Measurements from ENCODE around the gene USP34. TPM values are rescaled to one million over a fixed set of nuclear protein-coding genes. Genes with fewer than 3 reads are reported as not detected.
"Not testable (repeated sequence)": the region's sequence is repeated elsewhere in the genome, so short reads cannot be mapped to it uniquely, and the experiment has no call there.

USP34 gene
- total RNA-seq, 2 experiments from 2014 or later, result 59.4 to 64.2 TPM

DNA sequence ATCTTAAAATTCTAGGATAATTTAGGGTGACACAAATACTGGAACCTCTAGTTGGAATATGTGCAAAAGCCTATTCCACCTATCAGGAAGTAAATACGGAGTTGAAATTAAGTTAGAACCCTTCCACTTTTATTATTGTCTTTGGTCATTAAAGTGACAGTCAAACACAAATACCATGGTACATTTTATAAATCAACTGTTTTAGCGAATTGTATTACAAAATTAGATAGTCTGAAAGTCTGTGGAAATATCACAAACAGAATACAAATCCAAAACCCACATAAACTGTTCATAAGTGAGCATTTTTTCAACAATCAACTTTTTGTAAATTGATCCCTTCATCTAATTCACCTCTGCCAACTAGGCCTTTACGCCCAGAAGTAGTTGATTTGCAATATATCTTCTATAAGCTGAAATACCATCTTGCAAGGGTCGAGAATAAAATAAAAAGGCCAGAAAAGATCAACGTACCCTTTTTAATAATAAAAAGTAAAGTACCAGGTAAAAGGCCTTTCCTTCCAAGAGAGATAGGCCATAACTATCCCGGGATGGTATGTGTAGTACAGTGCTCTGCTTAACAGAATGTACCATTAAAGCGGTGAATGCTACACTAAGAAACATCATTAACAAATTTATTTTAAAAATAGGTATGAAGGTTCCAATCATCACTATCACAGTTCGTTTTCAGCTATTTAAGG is 1.3 kb downstream of the USP34 start:
- H3K4me1 Mint-ChIP-seq, result peaks cover 27% of the 10 kb centered on the region
- H3K9me3 Mint-ChIP-seq, result no peaks in the 10 kb centered on the region
- H3K27me3 Mint-ChIP-seq, result no peaks in the 10 kb centered on the region
- DNase-seq, result no peak
- peak overlapping the region; percentile 93 for H3K4me3 Mint-ChIP-seq
- peaks cover 22% of the 10 kb centered on the region for H3K36me3 Mint-ChIP-seq
- H3K27ac Mint-ChIP-seq, result peak overlapping the region; percentile 96

DNA sequence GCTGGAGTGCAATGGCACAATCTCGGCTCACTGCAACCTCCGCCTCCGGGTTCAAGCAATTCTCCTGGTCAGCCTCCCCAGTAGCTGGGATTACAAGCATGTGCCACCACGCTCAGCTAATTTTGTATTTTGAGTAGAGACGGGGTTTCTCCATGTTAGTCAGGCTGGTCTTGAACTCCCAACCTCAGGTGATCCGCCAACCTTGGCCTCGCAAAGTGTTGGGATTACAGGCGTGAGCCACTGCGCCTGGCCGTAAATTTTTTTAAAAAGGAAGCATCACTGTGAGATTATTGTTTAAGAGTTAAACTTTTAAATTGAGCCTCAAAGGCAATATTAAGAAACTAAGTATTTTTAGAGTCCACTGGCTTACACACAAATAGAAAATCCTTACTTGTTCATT is 2.7 kb downstream of the USP34 start:
- peaks cover 38% of the 10 kb centered on the region for H3K4me1 Mint-ChIP-seq

DNA sequence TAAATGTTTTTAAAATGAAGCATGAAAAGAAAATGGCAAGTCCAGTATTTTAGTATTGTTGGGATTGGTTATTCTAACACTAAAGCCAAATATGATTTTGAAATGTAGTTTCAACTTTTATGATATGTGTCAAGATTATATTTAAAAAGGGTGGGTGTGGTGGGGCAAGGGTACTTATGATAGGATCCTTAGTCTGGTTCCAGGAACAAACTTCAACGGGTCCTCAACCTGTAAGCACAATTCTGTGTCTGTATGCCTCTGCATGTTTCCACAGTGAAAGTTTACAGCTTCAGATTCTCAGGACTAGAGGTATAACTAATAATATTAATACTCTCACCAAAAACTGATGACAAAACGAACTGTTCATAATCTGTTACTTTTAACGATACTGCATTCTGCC is 5.8 kb downstream of the USP34 start:
- no peak overlapping the region for H3K27ac Mint-ChIP-seq
- H3K4me1 Mint-ChIP-seq, result peaks cover 49% of the 10 kb centered on the region

More for the DNA sequence above, 2.7 kb downstream of the USP34 start:
- not testable (repeated sequence) for H3K9me3 Mint-ChIP-seq, H3K4me3 Mint-ChIP-seq, H3K27ac Mint-ChIP-seq, H3K27me3 Mint-ChIP-seq, DNase-seq
- peaks cover 16% of the 10 kb centered on the region for H3K36me3 Mint-ChIP-seq

DNA sequence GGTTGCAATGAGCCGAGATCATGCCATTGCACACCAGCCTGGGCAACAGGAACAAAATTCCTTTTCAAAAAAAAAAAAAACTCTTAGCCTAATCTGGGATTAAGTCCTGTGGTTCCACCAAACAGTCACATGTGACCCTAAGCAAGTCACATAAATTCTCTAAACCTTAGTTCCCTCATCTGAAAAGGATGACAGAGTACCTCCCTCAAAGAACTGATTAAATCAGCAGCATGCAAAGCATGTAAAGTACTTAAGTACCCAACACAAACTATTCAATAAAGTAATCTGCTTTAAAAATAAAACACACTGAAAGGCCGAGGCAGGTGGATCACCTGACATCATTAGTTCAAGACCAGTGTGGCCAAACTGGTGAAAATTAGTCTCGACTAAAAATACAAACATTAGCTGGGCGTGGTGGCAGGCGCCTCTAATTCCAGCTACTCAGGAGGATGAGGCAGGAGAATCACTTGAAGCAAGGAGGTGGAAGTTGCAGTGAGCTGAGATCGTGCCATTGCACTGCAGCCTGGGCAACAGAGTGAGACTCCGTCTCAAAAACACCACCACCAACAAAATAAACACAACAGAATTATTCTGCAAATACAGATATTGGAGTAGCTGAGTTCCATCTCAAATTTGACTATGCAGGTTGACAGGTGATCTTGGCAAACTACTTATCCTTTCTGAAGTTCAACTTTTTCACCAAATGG is 7.0 kb downstream of the USP34 start:
- Mint-ChIP-seq H3K27me3 (no peaks in the 10 kb centered on the region), H3K27ac (no peak overlapping the region), H3K9me3 (no peaks in the 10 kb centered on the region), H3K36me3 (peaks cover 17% of the 10 kb centered on the region), H3K4me3 (no peak overlapping the region), H3K4me1 (peaks cover 49% of the 10 kb centered on the region)
- DNase-seq, result no peak

More for the DNA sequence above, 5.8 kb downstream of the USP34 start:
- Mint-ChIP-seq H3K36me3 (peaks cover 19% of the 10 kb centered on the region), H3K9me3 (no peaks in the 10 kb centered on the region), H3K27me3 (no peaks in the 10 kb centered on the region), H3K4me3 (no peak overlapping the region)
- DNase-seq, result no peak

DNA sequence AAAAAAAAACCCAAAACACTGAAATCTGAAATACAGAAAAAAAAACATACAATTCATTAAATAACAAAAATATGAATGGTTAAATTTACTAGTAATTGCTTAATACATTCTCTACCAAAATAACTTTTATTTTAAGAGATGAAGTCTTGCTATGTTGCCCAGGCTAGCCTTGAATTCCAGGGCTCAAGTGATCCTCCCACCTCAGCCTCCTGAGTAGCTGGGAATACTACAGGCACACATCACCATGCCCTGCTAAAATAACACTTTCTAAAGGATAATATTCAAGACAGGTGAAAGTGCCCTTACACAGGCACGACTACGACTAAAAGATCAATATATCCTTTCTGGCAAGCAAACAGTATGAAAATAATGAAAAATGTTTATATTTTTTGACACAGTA is 9.5 kb downstream of the USP34 start:
- Mint-ChIP-seq H3K36me3 (peaks cover 19% of the 10 kb centered on the region), H3K4me3 (no peak overlapping the region), H3K4me1 (peaks cover 57% of the 10 kb centered on the region), H3K27ac (no peak overlapping the region), H3K27me3 (no peaks in the 10 kb centered on the region), H3K9me3 (no peaks in the 10 kb centered on the region)
- no peak for DNase-seq

DNA sequence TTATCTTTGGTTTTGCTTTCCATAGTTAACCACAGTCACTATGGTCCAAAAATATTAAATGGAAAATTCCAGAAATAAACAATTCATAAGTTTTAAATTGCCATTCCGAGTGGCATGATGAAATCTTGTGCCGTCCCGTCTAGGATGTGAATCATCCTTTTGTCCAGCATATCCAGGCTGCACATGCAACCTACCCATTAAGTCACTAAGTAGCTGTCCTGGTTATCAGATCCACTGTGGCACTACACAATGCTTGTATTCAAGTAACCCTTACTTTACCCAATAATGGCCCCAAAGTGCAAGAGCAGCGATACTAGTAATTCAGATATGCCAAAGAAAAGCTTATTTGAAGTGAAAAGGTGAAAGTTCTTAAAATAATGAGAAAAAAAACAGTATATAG is 10.7 kb downstream of the USP34 start:
- Mint-ChIP-seq H3K4me3 (no peak overlapping the region), H3K27me3 (no peaks in the 10 kb centered on the region), H3K9me3 (no peaks in the 10 kb centered on the region), H3K27ac (peak overlapping the region; percentile 16), H3K36me3 (peaks cover 17% of the 10 kb centered on the region), H3K4me1 (peaks cover 61% of the 10 kb centered on the region)
- no peak for DNase-seq

DNA sequence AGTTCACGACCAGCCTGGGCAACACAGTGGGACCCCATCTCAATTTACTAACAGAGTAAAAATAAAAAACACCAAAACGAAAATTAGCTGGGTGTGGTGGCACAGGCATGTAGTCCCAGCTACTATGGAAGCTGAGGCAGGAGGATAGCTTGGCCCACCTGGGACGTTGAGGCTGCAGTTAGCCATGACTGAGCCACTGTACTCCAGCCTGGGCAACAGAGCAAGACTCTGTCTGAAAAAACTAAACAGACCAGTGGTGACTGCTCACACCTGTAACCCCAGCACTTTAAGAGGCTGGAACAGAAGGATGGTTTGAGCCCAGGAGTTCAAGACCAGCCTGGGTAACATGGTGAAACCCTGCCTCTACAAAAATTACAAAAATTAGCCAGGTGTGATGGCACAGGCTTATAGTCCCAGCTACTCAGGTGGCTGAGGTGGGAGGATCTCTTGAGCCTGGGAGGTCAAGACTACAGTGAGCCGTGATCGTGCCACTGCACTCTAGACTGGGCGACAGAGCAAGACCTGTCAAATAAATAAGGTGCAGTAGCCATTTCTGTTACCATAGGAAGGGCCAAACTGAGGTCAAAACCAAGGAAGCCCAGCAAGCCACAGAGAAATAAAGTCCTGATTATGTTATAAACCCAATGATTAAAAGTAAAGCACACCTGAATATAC is 14.0 kb downstream of the USP34 start:
- Mint-ChIP-seq H3K4me3 (no peak overlapping the region), H3K27me3 (no peaks in the 10 kb centered on the region)

DNA sequence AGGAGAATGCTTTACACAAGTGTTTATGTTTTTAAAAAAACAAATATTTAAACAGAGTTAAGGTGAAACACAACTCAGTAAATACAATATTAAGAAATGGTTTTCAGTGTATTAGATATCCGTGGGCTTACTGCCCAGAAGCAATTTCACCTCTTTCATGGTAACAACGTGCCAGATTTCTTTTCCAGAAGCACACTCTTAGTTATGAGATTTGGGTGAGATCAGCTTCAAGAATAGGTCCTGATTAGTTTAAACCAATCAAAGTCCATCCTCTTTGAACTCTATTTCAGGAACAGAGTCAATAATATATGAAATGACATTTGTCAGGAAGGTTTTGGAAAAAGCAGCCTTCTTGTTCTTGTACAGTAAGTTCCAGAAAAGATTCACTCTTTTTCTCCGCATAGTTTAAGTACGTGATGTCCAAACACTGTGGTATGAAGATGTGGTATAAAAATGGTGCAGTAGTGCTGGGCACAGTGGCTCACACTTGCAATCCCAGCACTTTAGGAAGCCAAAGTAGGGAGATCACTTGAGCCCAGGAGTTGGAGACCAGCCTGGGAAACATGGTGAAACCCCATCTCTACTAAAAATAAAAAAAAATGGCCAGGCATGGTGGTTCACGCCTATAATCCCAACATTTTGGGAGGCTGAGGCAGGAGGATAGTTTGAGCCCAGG is 14.7 kb downstream of the USP34 start:
- no peak overlapping the region for H3K27ac Mint-ChIP-seq
- peaks cover 28% of the 10 kb centered on the region for H3K36me3 Mint-ChIP-seq
- H3K4me1 Mint-ChIP-seq, result peaks cover 48% of the 10 kb centered on the region
- H3K9me3 Mint-ChIP-seq, result peaks cover 2% of the 10 kb centered on the region
- H3K4me3 Mint-ChIP-seq, result no peak overlapping the region
- DNase-seq, result no peak
- no peaks in the 10 kb centered on the region for H3K27me3 Mint-ChIP-seq

More for the DNA sequence above, 14.0 kb downstream of the USP34 start:
- H3K36me3 Mint-ChIP-seq, result peaks cover 24% of the 10 kb centered on the region
- no peak for DNase-seq
- H3K27ac Mint-ChIP-seq, result no peak overlapping the region
- H3K4me1 Mint-ChIP-seq, result peaks cover 51% of the 10 kb centered on the region
- no peaks in the 10 kb centered on the region for H3K9me3 Mint-ChIP-seq

DNA sequence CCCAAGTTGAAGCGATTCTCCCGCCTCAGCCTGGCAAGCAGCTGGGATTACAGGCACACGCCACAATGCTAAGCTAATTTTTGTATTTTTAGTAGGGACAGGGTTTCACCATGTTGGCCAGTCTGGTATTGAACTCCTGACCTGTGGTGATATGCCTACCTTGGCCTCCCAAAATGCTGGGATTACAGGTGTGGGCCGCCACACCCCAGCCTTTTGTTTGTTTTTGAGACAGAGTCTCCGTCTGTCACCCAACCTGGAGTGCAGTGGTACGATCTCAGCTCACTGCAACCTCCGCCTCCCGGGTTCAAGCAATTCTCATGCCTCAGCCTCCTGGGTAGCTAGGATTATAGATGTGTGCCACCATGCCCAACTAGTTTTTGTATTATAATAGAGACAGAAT is 15.9 kb downstream of the USP34 start:
- not testable (repeated sequence) for H3K27me3 Mint-ChIP-seq, DNase-seq, H3K4me3 Mint-ChIP-seq, H3K9me3 Mint-ChIP-seq, H3K27ac Mint-ChIP-seq
- Mint-ChIP-seq H3K36me3 (peaks cover 28% of the 10 kb centered on the region), H3K4me1 (peaks cover 42% of the 10 kb centered on the region)

DNA sequence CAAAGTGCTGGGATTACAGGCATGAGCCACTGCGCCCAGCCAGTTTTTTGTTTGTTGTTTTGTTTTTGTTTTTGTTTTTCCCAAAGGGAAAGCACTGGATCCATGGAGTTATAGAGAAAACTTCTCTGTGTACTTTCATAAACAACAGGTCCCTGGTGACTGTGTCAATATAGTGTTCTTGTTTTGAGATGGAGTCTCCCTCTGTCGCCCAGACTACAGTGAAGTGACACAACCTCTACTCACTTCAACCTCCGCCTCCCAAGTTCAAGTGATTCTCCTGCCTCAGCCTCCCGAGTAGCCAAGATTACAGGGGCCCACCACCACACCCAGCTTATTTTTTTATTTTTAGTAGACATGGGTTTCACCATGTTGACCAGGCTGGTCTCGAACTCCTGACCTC is 16.5 kb downstream of the USP34 start:
- Mint-ChIP-seq H3K9me3 (peaks cover 2% of the 10 kb centered on the region), H3K4me1 (peaks cover 43% of the 10 kb centered on the region), H3K27me3 (no peaks in the 10 kb centered on the region), H3K4me3 (no peak overlapping the region), H3K27ac (peak overlapping the region; percentile 8), H3K36me3 (peaks cover 25% of the 10 kb centered on the region)
- no peak for DNase-seq

DNA sequence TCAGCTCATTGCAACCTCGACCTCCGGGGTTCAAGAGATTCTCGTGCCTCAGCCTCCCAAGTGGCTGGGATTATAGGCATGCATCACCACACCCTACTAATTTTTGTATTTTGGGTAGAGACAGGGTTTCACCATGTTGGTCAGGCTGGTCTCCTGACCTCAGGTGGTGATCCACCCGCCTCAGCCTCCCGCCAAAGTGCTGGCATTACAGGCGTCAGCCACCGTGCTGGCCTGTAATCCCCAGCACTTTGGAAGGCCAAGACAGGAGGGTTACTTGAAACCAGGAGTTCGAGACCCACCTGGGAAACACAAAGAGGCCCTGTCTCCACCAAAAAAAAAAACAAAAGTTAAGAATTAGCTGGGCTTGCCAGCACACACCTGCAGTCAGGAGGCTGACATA is 18.5 kb downstream of the USP34 start:
- Mint-ChIP-seq H3K27ac (no peak overlapping the region), H3K4me1 (peaks cover 37% of the 10 kb centered on the region), H3K36me3 (peaks cover 31% of the 10 kb centered on the region), H3K27me3 (no peaks in the 10 kb centered on the region), H3K4me3 (no peak overlapping the region), H3K9me3 (peaks cover 2% of the 10 kb centered on the region)
- no peak for DNase-seq

DNA sequence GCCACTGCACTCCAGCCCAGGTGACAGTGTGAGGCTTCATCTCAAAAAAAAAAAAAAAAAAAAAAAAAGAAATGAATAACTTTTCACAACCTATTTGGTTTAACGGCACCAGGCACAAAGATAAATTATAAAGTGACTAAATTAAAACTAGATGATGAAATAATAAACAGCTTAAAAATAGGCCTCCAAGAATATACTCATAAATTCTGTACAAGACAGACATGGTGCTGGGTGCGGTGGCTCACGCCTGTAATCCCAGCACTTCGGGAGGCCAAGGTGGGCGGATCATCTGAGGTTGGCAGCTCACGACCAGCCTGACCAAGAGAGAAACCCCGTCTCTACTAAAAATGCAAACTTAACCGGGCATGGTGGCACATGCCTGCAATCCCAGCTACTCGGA is 19.7 kb downstream of the USP34 start:
- no peak for DNase-seq
- no peak overlapping the region for H3K27ac Mint-ChIP-seq
- peaks cover 31% of the 10 kb centered on the region for H3K36me3 Mint-ChIP-seq
- H3K9me3 Mint-ChIP-seq, result peaks cover 2% of the 10 kb centered on the region
- H3K4me3 Mint-ChIP-seq, result no peak overlapping the region
- H3K27me3 Mint-ChIP-seq, result no peaks in the 10 kb centered on the region
- H3K4me1 Mint-ChIP-seq, result peaks cover 34% of the 10 kb centered on the region

DNA sequence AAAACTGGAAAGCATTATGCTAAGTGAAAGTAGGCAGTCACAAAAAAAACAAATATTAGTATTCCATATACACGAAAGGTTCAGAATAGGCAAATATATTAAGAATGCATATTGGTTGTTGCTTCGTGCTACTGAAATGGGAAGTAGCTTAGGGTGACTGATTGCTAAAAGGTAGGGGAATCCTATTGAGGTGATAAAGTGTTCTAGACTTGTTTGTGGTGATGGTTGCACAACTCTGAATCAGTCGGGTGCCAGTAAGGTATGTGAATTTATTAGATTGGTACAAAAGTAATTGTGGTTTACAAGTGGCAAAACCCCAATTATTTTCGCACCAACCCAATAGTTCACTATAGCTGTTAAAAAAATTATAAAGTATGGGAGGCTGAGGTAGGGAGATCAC is 20.7 kb downstream of the USP34 start:
- peaks cover 29% of the 10 kb centered on the region for H3K4me1 Mint-ChIP-seq
- H3K9me3 Mint-ChIP-seq, result peaks cover 2% of the 10 kb centered on the region
- no peaks in the 10 kb centered on the region for H3K27me3 Mint-ChIP-seq
- no peak overlapping the region for H3K27ac Mint-ChIP-seq
- H3K4me3 Mint-ChIP-seq, result no peak overlapping the region
- DNase-seq, result no peak
- peaks cover 30% of the 10 kb centered on the region for H3K36me3 Mint-ChIP-seq

DNA sequence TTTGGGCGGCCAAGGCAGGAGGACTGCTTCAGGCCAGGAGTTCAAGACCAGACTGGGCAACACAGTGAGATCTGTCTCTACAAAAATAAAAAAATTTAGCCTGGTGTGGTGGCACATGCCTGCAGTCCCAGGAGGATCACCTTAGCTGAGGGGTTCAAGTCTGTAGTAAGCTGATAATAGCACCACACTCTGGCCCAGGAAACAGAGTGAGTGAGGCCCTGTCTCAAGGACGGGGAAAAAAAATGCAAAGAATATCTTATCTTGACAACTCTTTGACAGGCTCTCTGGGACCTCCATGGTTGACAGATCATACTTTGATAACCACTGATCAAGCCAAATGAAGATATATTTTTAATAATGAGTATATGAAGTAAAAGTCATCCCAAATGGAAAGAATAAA is 22.7 kb downstream of the USP34 start:
- DNase-seq, result no peak
- Mint-ChIP-seq H3K27me3 (no peaks in the 10 kb centered on the region), H3K9me3 (peaks cover 6% of the 10 kb centered on the region), H3K27ac (no peak overlapping the region), H3K4me3 (no peak overlapping the region), H3K36me3 (peaks cover 38% of the 10 kb centered on the region), H3K4me1 (peaks cover 35% of the 10 kb centered on the region)

DNA sequence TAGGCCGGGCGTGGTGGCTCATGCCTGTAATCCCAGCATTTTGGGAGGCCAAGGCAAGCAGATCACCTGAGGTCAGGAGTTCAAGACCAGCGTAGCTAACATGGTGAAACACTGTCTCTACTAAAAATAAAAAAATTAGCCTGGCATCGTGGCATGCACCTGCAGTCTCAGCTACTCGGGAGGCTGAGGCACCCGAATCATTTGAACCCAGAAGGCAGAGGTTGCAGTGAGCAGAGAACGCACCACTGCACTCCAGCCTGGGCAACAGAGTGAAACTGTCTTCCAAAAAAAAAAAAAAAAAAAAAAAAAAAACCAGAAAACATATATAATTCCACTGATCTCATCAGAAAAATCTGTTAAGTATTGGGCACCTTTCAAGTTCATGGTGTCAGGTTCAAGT is 23.9 kb downstream of the USP34 start:
- not testable (repeated sequence) for H3K27me3 Mint-ChIP-seq, H3K4me3 Mint-ChIP-seq, H3K9me3 Mint-ChIP-seq, H3K27ac Mint-ChIP-seq, DNase-seq
- peaks cover 42% of the 10 kb centered on the region for H3K36me3 Mint-ChIP-seq
- peaks cover 44% of the 10 kb centered on the region for H3K4me1 Mint-ChIP-seq

Data from activated naive CD8-positive, alpha-beta T cell treated with anti-CD3 and anti-CD28 coated beads for 36 hours (primary cell).